GM12892 (cell line): ENCODE measurements around the gene PLSCR1.
"Not testable (repeated sequence)": the region's sequence is repeated elsewhere in the genome, so short reads cannot be mapped to it uniquely, and the experiment has no call there.

Experiments used
- POLR2A ChIP-seq: IDR thresholded peaks from 2 replicates; pipeline ENCODE4 v1.6.1; 2011; ENCODE audit warnings: low read depth, low read length, control low read depth
- POLR2AphosphoS5 ChIP-seq: IDR thresholded peaks from 2 replicates; pipeline ENCODE4 v1.6.1; 2011; ENCODE audit warnings: low read depth, low read length, control low read depth
- TAF1 ChIP-seq: IDR thresholded peaks from 2 replicates; pipeline ENCODE4 v1.6.1; 2011; ENCODE audit warnings: low read depth, mild to moderate bottlenecking, control low read depth, low read length, borderline replicate concordance

- not testable (repeated sequence) for TF ChIP-seq POLR2AphosphoS5, POLR2A, TAF1
Observed at GRCh38 chr3:146497145-146497843, 47.1 kb downstream of the PLSCR1 start.
